Measurements from ENCODE around the gene ATCAY. TPM values are rescaled to one million over a fixed set of nuclear protein-coding genes. Genes with fewer than 3 reads are reported as not detected.

Gene ATCAY
- total RNA-seq, 1 experiment from 2014 or later, result not detected

- Histone ChIP-seq H3K4me3 (ENCODE audit: low read length) (no peak overlapping the region), H3K9me2 (replicated peaks; ENCODE audit: low read length) (no peaks in the 10 kb centered on the region)
- peak; percentile 4 for DNase-seq
These were observed 19.2 kb downstream of the ATCAY start for GRCh38 chr19:3899531-3900294.

GRCh38 chr19:3902317-3902973 lies 22.0 kb downstream of the ATCAY start:
- no peaks in the 10 kb centered on the region for H3F3A ChIP-seq (ENCODE audit: low read length, unreplicated experiment)
- ATAC-seq, result peak; percentile 18; the same call in 1 of the 2 replicates
- H3K9me3 ChIP-seq (ENCODE audit: low read length), result no peaks in the 10 kb centered on the region
- DNase-seq, result no peak
- no peak overlapping the region for H3K9ac ChIP-seq (ENCODE audit: low read length)
- no peaks in the 10 kb centered on the region for H3K36me3 ChIP-seq (ENCODE audit: low read depth, low read length)
- no peak overlapping the region for H3K27ac ChIP-seq (ENCODE audit: low read length)
- BruUV-seq (replicated peaks), result no TSS peak
- no peak overlapping the region for H3K4me3 ChIP-seq (ENCODE audit: low read length)
- no peak for TF ChIP-seq EZH2phosphoT487 (IDR thresholded peaks at IDR 0.05; ENCODE audit: borderline replicate concordance, low read length)
- TF ChIP-seq CTCF (conservative IDR thresholded peaks at IDR 0.05; ENCODE audit: low read depth, low read length), result no peak
- no peak for TF ChIP-seq EZH2 (IDR thresholded peaks at IDR 0.05; ENCODE audit: low read length, unreplicated experiment)
- H3K27me3 ChIP-seq (ENCODE audit: low read length), result no peaks in the 10 kb centered on the region
- ChIA-PET CTCF (no interaction called here), POLR2A (ENCODE audit: unreplicated experiment) (no interaction called here)
- no peak overlapping the region for H2AFZ ChIP-seq (ENCODE audit: low read length)
- no peaks in the 10 kb centered on the region for H3K79me2 ChIP-seq (ENCODE audit: low read length)
- intact Hi-C loops (cut with micrococcal nuclease), result no loop called here
- H3K9me2 ChIP-seq (replicated peaks; ENCODE audit: low read length), result no peaks in the 10 kb centered on the region
- H3K4me2 ChIP-seq (ENCODE audit: low read length), result no peak overlapping the region
- no peaks in the 10 kb centered on the region for H4K20me1 ChIP-seq (ENCODE audit: low read length)
- no peaks in the 10 kb centered on the region for H3K4me1 ChIP-seq (ENCODE audit: insufficient read depth, low read length)

More at GRCh38 chr19:3899531-3900294, 19.2 kb downstream of the ATCAY start:
- H3K9me3 ChIP-seq (ENCODE audit: low read length), result no peaks in the 10 kb centered on the region
- H3K4me1 ChIP-seq (ENCODE audit: insufficient read depth, low read length), result no peaks in the 10 kb centered on the region
- H3K79me2 ChIP-seq (ENCODE audit: low read length), result no peaks in the 10 kb centered on the region
- ChIA-PET POLR2A (ENCODE audit: unreplicated experiment) (no interaction called here), CTCF (no interaction called here)
- H3K4me2 ChIP-seq (ENCODE audit: low read length), result 0 out of 2 replicates have a peak overlapping the region, but pooled peaks have one; percentile 16
- H3K27ac ChIP-seq (ENCODE audit: low read length), result no peak overlapping the region
- H2AFZ ChIP-seq (ENCODE audit: low read length), result no peak overlapping the region
- intact Hi-C loops (cut with micrococcal nuclease), result no loop called here
- ATAC-seq, result no peak
- no peaks in the 10 kb centered on the region for H3K36me3 ChIP-seq (ENCODE audit: low read depth, low read length)
- no peaks in the 10 kb centered on the region for H3K27me3 ChIP-seq (ENCODE audit: low read length)
- H4K20me1 ChIP-seq (ENCODE audit: low read length), result no peaks in the 10 kb centered on the region
- TF ChIP-seq EZH2phosphoT487 (IDR thresholded peaks at IDR 0.05; ENCODE audit: borderline replicate concordance, low read length) (no peak), CTCF (conservative IDR thresholded peaks at IDR 0.05; ENCODE audit: low read depth, low read length) (no peak), EZH2 (IDR thresholded peaks at IDR 0.05; ENCODE audit: low read length, unreplicated experiment) (no peak)
- H3F3A ChIP-seq (ENCODE audit: low read length, unreplicated experiment), result no peaks in the 10 kb centered on the region
- no peak overlapping the region for H3K9ac ChIP-seq (ENCODE audit: low read length)
- BruUV-seq (replicated peaks), result no TSS peak

GRCh38 chr19:3904233-3904632 lies 23.7 kb downstream of the ATCAY start:
- Histone ChIP-seq H3K27ac (ENCODE audit: low read length) (no peak overlapping the region), H3K9ac (ENCODE audit: low read length) (no peak overlapping the region), H3K9me2 (replicated peaks; ENCODE audit: low read length) (no peaks in the 10 kb centered on the region), H3K27me3 (ENCODE audit: low read length) (no peaks in the 10 kb centered on the region), H3K79me2 (ENCODE audit: low read length) (no peaks in the 10 kb centered on the region), H3K36me3 (ENCODE audit: low read depth, low read length) (no peaks in the 10 kb centered on the region), H4K20me1 (ENCODE audit: low read length) (no peaks in the 10 kb centered on the region), H3K4me1 (ENCODE audit: insufficient read depth, low read length) (no peaks in the 10 kb centered on the region), H2AFZ (ENCODE audit: low read length) (no peak overlapping the region), H3K4me3 (ENCODE audit: low read length) (no peak overlapping the region), H3K9me3 (ENCODE audit: low read length) (no peaks in the 10 kb centered on the region), H3F3A (ENCODE audit: low read length, unreplicated experiment) (no peaks in the 10 kb centered on the region), H3K4me2 (ENCODE audit: low read length) (no peak overlapping the region)
- TF ChIP-seq EZH2phosphoT487 (IDR thresholded peaks at IDR 0.05; ENCODE audit: borderline replicate concordance, low read length) (no peak), EZH2 (IDR thresholded peaks at IDR 0.05; ENCODE audit: low read length, unreplicated experiment) (no peak), CTCF (conservative IDR thresholded peaks at IDR 0.05; ENCODE audit: low read depth, low read length) (no peak)
- POLR2A ChIA-PET (ENCODE audit: unreplicated experiment), result interaction anchor here (0.6 kb wide), 1 partner anchor 154 kb away, joined by 8 read pairs; no protein-coding TSS in a partner anchor
- no peak for ATAC-seq
- intact Hi-C loops (cut with micrococcal nuclease), result no loop called here
- CTCF ChIA-PET, result no interaction called here
- DNase-seq, result no peak
- BruUV-seq (replicated peaks), result no TSS peak
